ENCODE results near the gene SMKR1. TPM values are rescaled to one million over a fixed set of nuclear protein-coding genes. Genes with fewer than 3 reads are reported as not detected.

Gene SMKR1
- total and polyA plus RNA-seq, 2 experiments from 2014 or later, result 2.1 TPM; not detected in 1

GRCh38 chr7:129556607-129557133 is 54.3 kb downstream of the SMKR1 start (continued):
- TF ChIP-seq, protein P1, sequence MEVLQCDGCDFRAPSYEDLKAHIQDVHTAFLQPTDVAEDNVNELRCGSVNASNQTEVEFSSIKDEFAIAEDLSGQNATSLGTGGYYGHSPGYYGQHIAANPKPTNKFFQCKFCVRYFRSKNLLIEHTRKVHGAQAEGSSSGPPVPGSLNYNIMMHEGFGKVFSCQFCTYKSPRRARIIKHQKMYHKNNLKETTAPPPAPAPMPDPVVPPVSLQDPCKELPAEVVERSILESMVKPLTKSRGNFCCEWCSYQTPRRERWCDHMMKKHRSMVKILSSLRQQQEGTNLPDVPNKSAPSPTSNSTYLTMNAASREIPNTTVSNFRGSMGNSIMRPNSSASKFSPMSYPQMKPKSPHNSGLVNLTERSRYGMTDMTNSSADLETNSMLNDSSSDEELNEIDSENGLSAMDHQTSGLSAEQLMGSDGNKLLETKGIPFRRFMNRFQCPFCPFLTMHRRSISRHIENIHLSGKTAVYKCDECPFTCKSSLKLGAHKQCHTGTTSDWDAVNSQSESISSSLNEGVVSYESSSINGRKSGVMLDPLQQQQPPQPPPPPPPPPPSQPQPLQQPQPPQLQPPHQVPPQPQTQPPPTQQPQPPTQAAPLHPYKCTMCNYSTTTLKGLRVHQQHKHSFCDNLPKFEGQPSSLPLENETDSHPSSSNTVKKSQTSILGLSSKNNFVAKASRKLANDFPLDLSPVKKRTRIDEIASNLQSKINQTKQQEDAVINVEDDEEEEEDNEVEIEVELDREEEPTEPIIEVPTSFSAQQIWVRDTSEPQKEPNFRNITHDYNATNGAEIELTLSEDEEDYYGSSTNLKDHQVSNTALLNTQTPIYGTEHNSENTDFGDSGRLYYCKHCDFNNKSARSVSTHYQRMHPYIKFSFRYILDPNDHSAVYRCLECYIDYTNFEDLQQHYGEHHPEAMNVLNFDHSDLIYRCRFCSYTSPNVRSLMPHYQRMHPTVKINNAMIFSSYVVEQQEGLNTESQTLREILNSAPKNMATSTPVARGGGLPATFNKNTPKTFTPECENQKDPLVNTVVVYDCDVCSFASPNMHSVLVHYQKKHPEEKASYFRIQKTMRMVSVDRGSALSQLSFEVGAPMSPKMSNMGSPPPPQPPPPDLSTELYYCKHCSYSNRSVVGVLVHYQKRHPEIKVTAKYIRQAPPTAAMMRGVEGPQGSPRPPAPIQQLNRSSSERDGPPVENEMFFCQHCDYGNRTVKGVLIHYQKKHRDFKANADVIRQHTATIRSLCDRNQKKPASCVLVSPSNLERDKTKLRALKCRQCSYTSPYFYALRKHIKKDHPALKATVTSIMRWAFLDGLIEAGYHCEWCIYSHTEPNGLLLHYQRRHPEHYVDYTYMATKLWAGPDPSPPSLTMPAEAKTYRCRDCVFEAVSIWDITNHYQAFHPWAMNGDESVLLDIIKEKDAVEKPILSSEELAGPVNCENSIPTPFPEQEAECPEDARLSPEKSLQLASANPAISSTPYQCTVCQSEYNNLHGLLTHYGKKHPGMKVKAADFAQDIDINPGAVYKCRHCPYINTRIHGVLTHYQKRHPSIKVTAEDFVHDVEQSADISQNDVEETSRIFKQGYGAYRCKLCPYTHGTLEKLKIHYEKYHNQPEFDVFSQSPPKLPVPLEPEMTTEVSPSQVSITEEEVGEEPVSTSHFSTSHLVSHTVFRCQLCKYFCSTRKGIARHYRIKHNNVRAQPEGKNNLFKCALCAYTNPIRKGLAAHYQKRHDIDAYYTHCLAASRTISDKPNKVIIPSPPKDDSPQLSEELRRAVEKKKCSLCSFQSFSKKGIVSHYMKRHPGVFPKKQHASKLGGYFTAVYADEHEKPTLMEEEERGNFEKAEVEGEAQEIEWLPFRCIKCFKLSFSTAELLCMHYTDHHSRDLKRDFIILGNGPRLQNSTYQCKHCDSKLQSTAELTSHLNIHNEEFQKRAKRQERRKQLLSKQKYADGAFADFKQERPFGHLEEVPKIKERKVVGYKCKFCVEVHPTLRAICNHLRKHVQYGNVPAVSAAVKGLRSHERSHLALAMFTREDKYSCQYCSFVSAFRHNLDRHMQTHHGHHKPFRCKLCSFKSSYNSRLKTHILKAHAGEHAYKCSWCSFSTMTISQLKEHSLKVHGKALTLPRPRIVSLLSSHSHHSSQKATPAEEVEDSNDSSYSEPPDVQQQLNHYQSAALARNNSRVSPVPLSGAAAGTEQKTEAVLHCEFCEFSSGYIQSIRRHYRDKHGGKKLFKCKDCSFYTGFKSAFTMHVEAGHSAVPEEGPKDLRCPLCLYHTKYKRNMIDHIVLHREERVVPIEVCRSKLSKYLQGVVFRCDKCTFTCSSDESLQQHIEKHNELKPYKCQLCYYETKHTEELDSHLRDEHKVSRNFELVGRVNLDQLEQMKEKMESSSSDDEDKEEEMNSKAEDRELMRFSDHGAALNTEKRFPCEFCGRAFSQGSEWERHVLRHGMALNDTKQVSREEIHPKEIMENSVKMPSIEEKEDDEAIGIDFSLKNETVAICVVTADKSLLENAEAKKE (CRISPR knock-in tag; IDR thresholded peaks at IDR 0.05), result no peak
- TF ChIP-seq CTCF (conservative IDR thresholded peaks at IDR 0.05; ENCODE audit: low read depth in 2 of 2), result no peak
- TF ChIP-seq EZH2phosphoT487 (IDR thresholded peaks at IDR 0.05; ENCODE audit: unreplicated experiment), result no peak
- TF ChIP-seq NANOG (IDR thresholded peaks at IDR 0.05; ENCODE audit: borderline replicate concordance), result no peak
- TF ChIP-seq ZNF114 (CRISPR knock-in tag; IDR thresholded peaks at IDR 0.05), result no peak

DNA sequence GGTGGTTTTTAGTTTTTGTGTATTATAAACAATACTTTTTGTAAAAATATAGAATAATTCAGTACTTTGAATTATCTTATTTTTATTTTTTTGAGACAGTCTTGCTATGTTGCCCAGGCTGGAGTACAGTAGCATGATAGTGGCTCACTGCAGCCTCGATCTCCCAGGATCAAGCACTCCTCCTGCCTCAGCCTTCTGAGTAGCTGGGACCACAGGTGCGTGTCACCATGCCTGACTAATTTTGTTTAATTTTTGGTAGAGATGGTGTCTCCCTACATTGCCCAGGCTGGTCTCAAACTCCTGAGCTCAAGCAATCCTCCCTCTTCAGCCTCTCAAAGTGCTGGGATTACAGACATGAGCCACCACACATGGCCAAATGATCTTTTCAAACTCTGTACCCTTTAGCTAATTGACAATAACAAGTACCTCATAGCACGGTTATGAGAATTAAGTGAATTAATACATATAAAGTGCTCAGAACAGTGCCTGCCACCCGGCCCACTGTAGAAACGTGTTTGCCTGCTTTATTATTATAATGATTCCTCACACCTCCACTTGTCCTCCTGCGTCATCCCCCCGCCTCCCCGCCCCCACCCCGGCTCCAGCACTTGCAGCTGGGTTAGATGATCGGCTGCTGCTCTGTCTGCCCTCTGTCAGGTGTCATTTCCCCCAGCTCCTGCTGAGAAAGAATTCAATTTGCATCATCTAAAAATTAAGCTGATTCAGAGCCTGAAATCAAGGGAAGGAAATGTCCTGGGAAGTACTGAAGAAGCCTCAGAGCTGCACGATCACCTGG is 55.6 kb downstream of the SMKR1 start:
- no peaks in the 10 kb centered on the region for H3K36me3 Mint-ChIP-seq (ENCODE audit: low read depth)
- no peaks in the 10 kb centered on the region for H3K27me3 ChIP-seq (ENCODE audit: insufficient read depth)
- H3K36me3 ChIP-seq (ENCODE audit: insufficient read depth), result no peaks in the 10 kb centered on the region
- peak overlapping the region; percentile 47; the same call in 1 of the 2 replicates for H3K4me2 ChIP-seq
- peaks cover 25% of the 10 kb centered on the region for H3K4me1 ChIP-seq (ENCODE audit: insufficient read depth)
- peak overlapping the region; percentile 53; the same call in 1 of the 2 replicates for H3K27ac Mint-ChIP-seq
- H3K79me2 ChIP-seq (replicated peaks; ENCODE audit: insufficient read depth), result no peaks in the 10 kb centered on the region
- no peak overlapping the region for H3K27ac ChIP-seq (ENCODE audit: low read depth)
- 0 out of 2 replicates have a peak overlapping the region, but pooled peaks have one; percentile 60 for H2AFZ ChIP-seq
- peaks cover 34% of the 10 kb centered on the region for H3K4me1 Mint-ChIP-seq
- H3K4me3 Mint-ChIP-seq, result no peak overlapping the region
- peaks cover 8% of the 10 kb centered on the region for H3K27me3 Mint-ChIP-seq (ENCODE audit: insufficient read depth, low read depth, poor library complexity)
- ATAC-seq, result peak; percentile 52
- peak; percentile 57 for DNase-seq (ENCODE audit: low spot score)
- no peaks in the 10 kb centered on the region for H4K20me1 ChIP-seq (replicated peaks; ENCODE audit: insufficient read depth)
- TF ChIP-seq POLR2AphosphoS5 (IDR thresholded peaks at IDR 0.05; ENCODE audit: low read depth) (no peak), CREB1 (CRISPR knock-in tag; IDR thresholded peaks at IDR 0.05; ENCODE audit: low read depth) (peak; percentile 37; the same call in 1 of the 2 replicates), NANOG (IDR thresholded peaks at IDR 0.05; ENCODE audit: borderline replicate concordance) (no peak)
- no peaks in the 10 kb centered on the region for H3K9me3 Mint-ChIP-seq
- H3K9me2 ChIP-seq (ENCODE audit: insufficient read depth), result no peaks in the 10 kb centered on the region
- H3F3A ChIP-seq (replicated peaks; ENCODE audit: low read depth), result 0 out of 2 replicates have a peak, but pooled peaks cover 3% of the 10 kb centered on the region
- no peak overlapping the region for H3K4me3 ChIP-seq
